Stomach (tissue), 4 donors: ENCODE results near the gene TWF1.

ENCODE experiments used
- POLR2AphosphoS5 ChIP-seq, 3 donors: sonication (generic); formaldehyde crosslinking; IDR thresholded peaks; one replicate each; pipeline ENCODE4 v1.6.1; 2016; ENCODE audit warnings: antibody characterized with exemption in 3 of 3
- TF ChIP-seq, protein P1 (sequence below), 7 experiments: fragments of 450-650 bp in 4 of 7; fragments of 200-600 bp in 3 of 7; sonication (generic) in 3 of 7; IDR thresholded peaks; one replicate each; pipeline ENCODE4 v1.5.1; 2016 to 2019; ENCODE audit warnings: antibody characterized with exemption in 7 of 7, control low read depth in 2 of 7, mild to moderate bottlenecking in 1 of 7

DNA sequence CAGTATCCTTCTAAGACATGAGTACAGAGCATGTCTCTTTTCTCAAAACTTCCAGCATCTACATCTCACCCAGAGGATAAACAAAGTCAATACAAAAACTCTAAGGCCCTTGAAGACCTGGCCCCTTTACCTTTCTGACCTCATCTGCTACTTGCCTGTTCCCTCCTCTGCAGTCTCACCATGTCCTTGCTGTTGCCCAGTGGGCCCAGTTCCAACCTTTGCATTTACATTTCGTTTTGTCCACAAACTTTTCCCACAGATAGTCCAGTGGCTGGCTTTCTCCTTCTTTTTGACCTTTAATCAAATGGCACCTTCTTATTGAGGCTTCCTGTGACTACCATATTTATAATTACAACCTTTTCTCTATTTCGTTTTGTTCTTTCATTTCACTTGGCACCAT lies 45.7 kb downstream of the TWF1 start:
- TF ChIP-seq POLR2AphosphoS5 (IDR thresholded peaks at IDR 0.05) = peak in 1 of 3 donors; percentile 9
- TF ChIP-seq, protein P1, sequence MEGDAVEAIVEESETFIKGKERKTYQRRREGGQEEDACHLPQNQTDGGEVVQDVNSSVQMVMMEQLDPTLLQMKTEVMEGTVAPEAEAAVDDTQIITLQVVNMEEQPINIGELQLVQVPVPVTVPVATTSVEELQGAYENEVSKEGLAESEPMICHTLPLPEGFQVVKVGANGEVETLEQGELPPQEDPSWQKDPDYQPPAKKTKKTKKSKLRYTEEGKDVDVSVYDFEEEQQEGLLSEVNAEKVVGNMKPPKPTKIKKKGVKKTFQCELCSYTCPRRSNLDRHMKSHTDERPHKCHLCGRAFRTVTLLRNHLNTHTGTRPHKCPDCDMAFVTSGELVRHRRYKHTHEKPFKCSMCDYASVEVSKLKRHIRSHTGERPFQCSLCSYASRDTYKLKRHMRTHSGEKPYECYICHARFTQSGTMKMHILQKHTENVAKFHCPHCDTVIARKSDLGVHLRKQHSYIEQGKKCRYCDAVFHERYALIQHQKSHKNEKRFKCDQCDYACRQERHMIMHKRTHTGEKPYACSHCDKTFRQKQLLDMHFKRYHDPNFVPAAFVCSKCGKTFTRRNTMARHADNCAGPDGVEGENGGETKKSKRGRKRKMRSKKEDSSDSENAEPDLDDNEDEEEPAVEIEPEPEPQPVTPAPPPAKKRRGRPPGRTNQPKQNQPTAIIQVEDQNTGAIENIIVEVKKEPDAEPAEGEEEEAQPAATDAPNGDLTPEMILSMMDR (IDR thresholded peaks at IDR 0.05) = no peak
